GM19043 (cell line): ENCODE results near the gene SNRNP27.
"Not testable (repeated sequence)": the region's sequence is repeated elsewhere in the genome, so short reads cannot be mapped to it uniquely, and the experiment has no call there.

Experiments
- ATAC-seq: cut with Tn5 transposase; IDR thresholded peaks from one replicate; pipeline ENCODE4 v1.9.1; 2021; ENCODE audit warnings: low read depth; ENCODE audit not compliant: unreplicated experiment

Gene SNRNP27

GRCh38 chr2:69893684-69894551, at the start of gene SNRNP27:
TSS of gene SNRNP27 (plus strand) at chr2:69893956. CDS start at chr2:69893985, 29 bp downstream.
- ATAC-seq = peak; percentile 82

- no peak for ATAC-seq
These were observed 49.8 kb upstream of the SNRNP27 start for GRCh38 chr2:69843993-69844392.

- ATAC-seq = no peak
These were observed 49.2 kb upstream of the SNRNP27 start for GRCh38 chr2:69844560-69844959.

- no peak for ATAC-seq
These were observed 47.3 kb upstream of the SNRNP27 start for GRCh38 chr2:69846182-69847067.

- ATAC-seq = no peak
These were observed 46.5 kb upstream of the SNRNP27 start for GRCh38 chr2:69847068-69847828.

GRCh38 chr2:69848186-69848790, 45.5 kb upstream of the SNRNP27 start:
- no peak for ATAC-seq

- ATAC-seq = no peak
These were observed 35.5 kb upstream of the SNRNP27 start for GRCh38 chr2:69858261-69858660.

- ATAC-seq = no peak
These were observed 30.5 kb upstream of the SNRNP27 start for GRCh38 chr2:69863298-69863697.

- ATAC-seq = no peak
These were observed 5.3 kb upstream of the SNRNP27 start for GRCh38 chr2:69888451-69888850.

GRCh38 chr2:69889302-69889701, 4.5 kb upstream of the SNRNP27 start:
- ATAC-seq = no peak

- ATAC-seq = no peak
These were observed 2.9 kb upstream of the SNRNP27 start for GRCh38 chr2:69890881-69891280.

GRCh38 chr2:69892838-69893424, 825 bp upstream of the SNRNP27 start:
- ATAC-seq = not testable (repeated sequence)

GRCh38 chr2:69894737-69895136, 981 bp downstream of the SNRNP27 start:
- ATAC-seq = not testable (repeated sequence)

GRCh38 chr2:69902213-69902922, 8.6 kb downstream of the SNRNP27 start:
- ATAC-seq = no peak

- no peak for ATAC-seq
These were observed 13.5 kb downstream of the SNRNP27 start for GRCh38 chr2:69907216-69907615.

- ATAC-seq = no peak
These were observed 18.3 kb downstream of the SNRNP27 start for GRCh38 chr2:69911985-69912563.

GRCh38 chr2:69914164-69914949, 20.6 kb downstream of the SNRNP27 start:
- peak; percentile 89 for ATAC-seq
